Keratinocyte (primary cell): ENCODE measurements around the gene EXOSC1. TPM values are rescaled to one million over a fixed set of nuclear protein-coding genes. Genes with fewer than 3 reads are reported as not detected.

Source experiments
- DNase-seq: peaks from one replicate; pipeline ENCODE4 v3.0.0-alpha.2; 2011; ENCODE audit warnings: low read depth, missing footprints, low spot score
- FAIRE-seq: peaks from 2 replicates; lab custom pipeline; 2011; peaks lifted over from hg19 to GRCh38; lab: Jason Lieb, UNC
- H2AFZ ChIP-seq: 2 replicates; pipeline ENCODE4 v1.6.0; 2012; ENCODE audit warnings: low read length, control low read depth, inconsistent platforms; ENCODE audit not compliant: control insufficient read depth
- H3K27ac ChIP-seq: 2 replicates; pipeline ENCODE4 v1.5.1; 2011; ENCODE audit warnings: low read length; ENCODE audit not compliant: control insufficient read depth, insufficient read depth
- H3K27me3 ChIP-seq: 3 replicates; pipeline ENCODE4 v1.6.0; 2011; ENCODE audit warnings: low read length; ENCODE audit not compliant: control insufficient read depth, insufficient read depth; ENCODE audit errors: extremely low read depth
- H3K36me3 ChIP-seq, 2 experiments: 2 replicates in 1 of 2; 3 replicates in 1 of 2; pipeline ENCODE4 v1.5.1; 2011; ENCODE audit warnings: low read length in 2 of 2, mild to moderate bottlenecking in 1 of 2; ENCODE audit not compliant: control insufficient read depth in 2 of 2, insufficient read depth in 2 of 2; ENCODE audit errors: extremely low read depth in 1 of 2
- H3K4me1 ChIP-seq: 3 replicates; pipeline ENCODE4 v1.5.1; 2011; ENCODE audit warnings: low read length; ENCODE audit not compliant: control insufficient read depth, insufficient read depth; ENCODE audit errors: extremely low read depth
- H3K4me2 ChIP-seq: 3 replicates; pipeline ENCODE4 v1.6.0; 2011; ENCODE audit warnings: low read depth, low read length; ENCODE audit not compliant: control insufficient read depth, insufficient read depth; ENCODE audit errors: extremely low read depth
- H3K4me3 ChIP-seq, 3 experiments: fragments of 200-600 bp in 1 of 3; sonication (generic) in 1 of 3; 2 replicates in 2 of 3; 3 replicates in 1 of 3; pipeline ENCODE4 v1.5.1; 2011 to 2016; ENCODE audit warnings: low read length in 3 of 3, mild to moderate bottlenecking in 3 of 3, control low read depth in 2 of 3, inconsistent platforms in 1 of 3, low read depth in 1 of 3, mixed read lengths in 1 of 3, mixed run types in 1 of 3, moderate library complexity in 1 of 3; ENCODE audit not compliant: control insufficient read depth in 2 of 3, insufficient read depth in 2 of 3; ENCODE audit errors: extremely low read depth in 1 of 3
- H3K79me2 ChIP-seq: 2 replicates; pipeline ENCODE4 v1.6.0; 2012; ENCODE audit warnings: low read length; ENCODE audit not compliant: control insufficient read depth, insufficient read depth
- H3K9ac ChIP-seq: 3 replicates; pipeline ENCODE4 v1.6.0; 2011; ENCODE audit warnings: low read length; ENCODE audit not compliant: control insufficient read depth, insufficient read depth; ENCODE audit errors: extremely low read depth
- H3K9me1 ChIP-seq: 3 replicates; pipeline ENCODE4 v1.6.0; 2011; ENCODE audit warnings: low read length; ENCODE audit not compliant: control insufficient read depth, insufficient read depth; ENCODE audit errors: extremely low read depth
- H3K9me3 ChIP-seq: 2 replicates; pipeline ENCODE4 v1.5.1; 2012; ENCODE audit warnings: low read depth, low read length; ENCODE audit not compliant: control insufficient read depth
- H4K20me1 ChIP-seq: 3 replicates; pipeline ENCODE4 v1.6.0; 2011; ENCODE audit warnings: low read length; ENCODE audit not compliant: control insufficient read depth, insufficient read depth; ENCODE audit errors: extremely low read depth
- CTCF ChIP-seq, 3 experiments: IDR thresholded peaks in 1 of 3; conservative IDR thresholded peaks in 1 of 3; optimal IDR thresholded peaks in 1 of 3; 2 replicates in 2 of 3; 3 replicates in 1 of 3; pipeline versions ENCODE3 to v1.5.1; 2011; ENCODE audit warnings: low read length in 3 of 3, mild to moderate bottlenecking in 3 of 3, moderate library complexity in 2 of 3, control low read depth in 1 of 3, inconsistent platforms in 1 of 3; ENCODE audit not compliant: insufficient read depth in 2 of 3; ENCODE audit errors: extremely low read depth in 1 of 3
- EZH2 ChIP-seq: IDR thresholded peaks from one replicate; pipeline ENCODE4 v1.6.1; 2012; ENCODE audit warnings: inconsistent platforms, mild to moderate bottlenecking, low read length, moderate library complexity
- dilution Hi-C: fragments of 300-500 bp; cut with MboI; formaldehyde crosslinking; loops from one replicate; pipeline ENCODE4 v1.7.0; 2020; ENCODE audit warnings: low sequenced_read_pairs; ENCODE audit not compliant: extremely low pct_ligation_motif_present
- polyA plus RNA-seq, 5 experiments: library from polyadenylated mRNA; depleted of rRNA in 3 of 5; stranded (reverse) in 3 of 5; stranded (forward) in 1 of 5; unstranded in 1 of 5; fragments of >200 nt; gene quantifications; 1 replicate in 1 of 5; 2 replicates in 3 of 5; 3 replicates in 1 of 5; pipeline versions ENCODE4 v1.2.1 to v1.2.3, GENCODE V29; 2011 to 2012; ENCODE audit warnings: missing spikeins in 2 of 5, low read depth in 1 of 5, low replicate concordance in 1 of 5

EXOSC1 gene
- polyA plus RNA-seq, 1 donor (not counting 4 experiments of a cell fraction or from before 2014, with no cell fraction given): 45.7 TPM

- Histone ChIP-seq H3K9ac (no peak overlapping the region), H3K4me2 (no peak overlapping the region), H3K4me1 (no peaks in the 10 kb centered on the region), H3K9me3 (no peaks in the 10 kb centered on the region), H3K27ac (no peak overlapping the region), H3K36me3 (peaks cover 62 to 63% of the 10 kb centered on the region in 2 experiments), H3K79me2 (peaks cover 12% of the 10 kb centered on the region), H3K9me1 (no peaks in the 10 kb centered on the region), H3K4me3 (no peak overlapping the region), H4K20me1 (no peaks in the 10 kb centered on the region), H2AFZ (no peak overlapping the region), H3K27me3 (no peaks in the 10 kb centered on the region)
- TF ChIP-seq CTCF (optimal IDR thresholded peaks at IDR 0.05 in 1 of 3, IDR thresholded peaks at IDR 0.05 in 1 of 3, conservative IDR thresholded peaks at IDR 0.05 in 1 of 3; ENCODE audit: extremely low read depth in 1 of 3, insufficient read depth in 2 of 3, low read length in 3 of 3) (no peak), EZH2 (no peak)
- dilution Hi-C loops: no loop called here
- no peak for DNase-seq
- FAIRE-seq: no peak
Measured at GRCh38 chr10:97456686-97457065, 10.9 kb upstream of the EXOSC1 start.

DNA sequence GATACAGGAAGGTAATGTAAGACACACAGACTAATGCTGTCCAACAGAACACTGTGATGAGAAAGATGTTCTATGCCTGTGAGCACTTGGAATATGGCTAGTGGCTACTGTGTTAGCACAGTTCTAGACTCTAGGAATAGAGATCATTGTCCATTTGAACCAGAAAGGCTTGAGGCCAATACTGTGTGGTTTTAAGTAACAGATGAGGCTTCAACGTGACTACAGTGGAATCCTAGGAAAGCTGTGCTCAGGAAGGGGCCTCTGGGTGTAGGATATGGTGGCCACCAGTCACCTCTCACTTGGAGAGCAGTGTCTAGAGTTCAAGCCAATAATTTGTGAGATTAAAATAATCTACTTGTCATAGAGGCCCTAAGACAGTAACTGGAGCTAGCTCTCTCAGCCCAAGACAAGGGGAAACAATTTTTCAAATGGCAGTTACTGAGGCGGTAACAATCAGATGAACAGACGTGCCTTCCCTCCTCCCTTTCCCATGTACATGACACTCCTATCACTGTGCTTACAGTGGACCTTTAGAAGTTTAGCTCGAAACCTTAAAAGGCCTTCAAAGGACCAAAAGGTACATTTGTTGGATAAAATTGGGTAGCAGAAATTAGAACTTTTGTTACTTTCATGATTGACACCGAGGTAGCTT, 10.4 kb upstream of the EXOSC1 start:
- dilution Hi-C loops: no loop called here
- no peak overlapping the region for H3K9ac ChIP-seq
- DNase-seq: no peak
- H3K27ac ChIP-seq: no peak overlapping the region
- H3K9me1 ChIP-seq: no peaks in the 10 kb centered on the region
- peaks cover 17% of the 10 kb centered on the region for H3K79me2 ChIP-seq
- H4K20me1 ChIP-seq: no peaks in the 10 kb centered on the region
- no peak overlapping the region for H2AFZ ChIP-seq
- no peak overlapping the region for H3K4me3 ChIP-seq
- FAIRE-seq: no peak
- no peaks in the 10 kb centered on the region for H3K4me1 ChIP-seq
- peaks cover 60 to 66% of the 10 kb centered on the region in 2 experiments for H3K36me3 ChIP-seq
- H3K27me3 ChIP-seq: no peaks in the 10 kb centered on the region
- H3K4me2 ChIP-seq: no peak overlapping the region
- no peaks in the 10 kb centered on the region for H3K9me3 ChIP-seq
- TF ChIP-seq CTCF (optimal IDR thresholded peaks at IDR 0.05 in 1 of 3, IDR thresholded peaks at IDR 0.05 in 1 of 3, conservative IDR thresholded peaks at IDR 0.05 in 1 of 3; ENCODE audit: extremely low read depth in 1 of 3, insufficient read depth in 2 of 3, low read length in 3 of 3) (no peak), EZH2 (no peak)
